Stimulated activated naive B cell treated with anti-CD40 and anti-IgM and Interleukin-4, amounts not matched to agents 10 μg/mL and 1 μg/mL and 100 μg/mL, for 72 hours (primary cell): ENCODE data around the gene UBE2O.
A peak's percentile ranks its signal among the peaks of the same experiment; 100 is the strongest.

Experiments
- ATAC-seq, 2 donors: fragments of 150-1000 bp; cut with Tn5 transposase; replicated peaks; 2 replicates each; pipeline ENCODE4 v1.10.0; 2021; ENCODE audit warnings: moderate library complexity in 1 of 2
- DNase-seq: peaks from one replicate; pipeline ENCODE4 v3.0.0; 2021
- H3K27ac Mint-ChIP-seq: one replicate; pipeline ENCODE4 v1.8.0; 2022; ENCODE audit warnings: mild to moderate bottlenecking, mixed read lengths
- H3K27me3 Mint-ChIP-seq, 2 donors: one replicate each; pipeline ENCODE4 v1.8.0; 2022; ENCODE audit warnings: mixed read lengths in 2 of 2
- H3K36me3 Mint-ChIP-seq, 2 donors: one replicate each; pipeline ENCODE4 v1.8.0; 2022; ENCODE audit warnings: mixed read lengths in 2 of 2, mild to moderate bottlenecking in 1 of 2
- H3K4me1 Mint-ChIP-seq, 2 donors: one replicate each; pipeline ENCODE4 v1.8.0; 2022; ENCODE audit warnings: mixed read lengths in 2 of 2, mild to moderate bottlenecking in 1 of 2
- H3K4me3 Mint-ChIP-seq, 2 donors: one replicate each; pipeline ENCODE4 v1.8.0; 2022; ENCODE audit warnings: mild to moderate bottlenecking in 2 of 2, mixed read lengths in 2 of 2, moderate library complexity in 1 of 2
- H3K9me3 Mint-ChIP-seq, 2 donors: one replicate each; pipeline ENCODE4 v1.8.0; 2022; ENCODE audit warnings: mixed read lengths in 2 of 2, mild to moderate bottlenecking in 1 of 2

Gene UBE2O

GRCh38 chr17:76432712-76433336 lies 20.1 kb downstream of the UBE2O start:
- H3K9me3 Mint-ChIP-seq: no peaks in the 10 kb centered on the region
- no peaks in the 10 kb centered on the region for H3K27me3 Mint-ChIP-seq
- peaks cover 51 to 79% of the 10 kb centered on the region in 2 donors for H3K4me1 Mint-ChIP-seq
- DNase-seq (no peak), ATAC-seq (peak; percentile 64 to 76)
- peaks cover 2 to 18% of the 10 kb centered on the region in 2 donors for H3K36me3 Mint-ChIP-seq
- no peak overlapping the region for H3K4me3 Mint-ChIP-seq
- H3K27ac Mint-ChIP-seq: peak overlapping the region; percentile 73

- DNase-seq (no peak), ATAC-seq (no peak)
- Mint-ChIP-seq H3K27ac (no peak overlapping the region), H3K9me3 (no peaks in the 10 kb centered on the region), H3K36me3 (peaks cover 2 to 18% of the 10 kb centered on the region in 2 donors), H3K4me1 (peaks cover 58 to 86% of the 10 kb centered on the region in 2 donors), H3K4me3 (no peak overlapping the region), H3K27me3 (no peaks in the 10 kb centered on the region)
These were observed 20.9 kb downstream of the UBE2O start for GRCh38 chr17:76432004-76432403.

GRCh38 chr17:76431509-76431908 lies 21.4 kb downstream of the UBE2O start:
- H3K27me3 Mint-ChIP-seq: no peaks in the 10 kb centered on the region
- peaks cover 59 to 88% of the 10 kb centered on the region in 2 donors for H3K4me1 Mint-ChIP-seq
- H3K9me3 Mint-ChIP-seq: no peaks in the 10 kb centered on the region
- no peak for DNase-seq
- peaks cover 2 to 15% of the 10 kb centered on the region in 2 donors for H3K36me3 Mint-ChIP-seq
- ATAC-seq: no peak
- no peak overlapping the region for H3K27ac Mint-ChIP-seq
- H3K4me3 Mint-ChIP-seq: no peak overlapping the region

GRCh38 chr17:76428511-76428910 lies 24.4 kb downstream of the UBE2O start:
- Mint-ChIP-seq H3K36me3 (peaks cover 6 to 11% of the 10 kb centered on the region in 2 donors), H3K9me3 (no peaks in the 10 kb centered on the region), H3K4me1 (peaks cover 44 to 76% of the 10 kb centered on the region in 2 donors), H3K27me3 (no peaks in the 10 kb centered on the region), H3K27ac (peak overlapping the region; percentile 15), H3K4me3 (no peak overlapping the region)
- DNase-seq: no peak
- no peak for ATAC-seq

GRCh38 chr17:76427501-76428231 lies 25.3 kb downstream of the UBE2O start:
- ATAC-seq (peak; percentile 75 to 83), DNase-seq (no peak)
- H3K36me3 Mint-ChIP-seq: peaks cover 8 to 12% of the 10 kb centered on the region in 2 donors
- H3K4me3 Mint-ChIP-seq: peak overlapping the region; percentile 2 to 20
- no peak overlapping the region for H3K27ac Mint-ChIP-seq
- no peaks in the 10 kb centered on the region for H3K27me3 Mint-ChIP-seq
- no peaks in the 10 kb centered on the region for H3K9me3 Mint-ChIP-seq
- peaks cover 46 to 75% of the 10 kb centered on the region in 2 donors for H3K4me1 Mint-ChIP-seq

GRCh38 chr17:76426853-76427252 lies 26.1 kb downstream of the UBE2O start:
- peaks cover 51 to 75% of the 10 kb centered on the region in 2 donors for H3K4me1 Mint-ChIP-seq
- no peak for DNase-seq
- no peaks in the 10 kb centered on the region for H3K27me3 Mint-ChIP-seq

GRCh38 chr17:76422860-76423259 lies 30.1 kb downstream of the UBE2O start:
- Mint-ChIP-seq H3K27ac (peak overlapping the region; percentile 95), H3K4me3 (peak overlapping the region; percentile 29 to 65), H3K4me1 (peaks cover 55 to 77% of the 10 kb centered on the region in 2 donors), H3K27me3 (no peaks in the 10 kb centered on the region), H3K36me3 (peaks cover 15 to 38% of the 10 kb centered on the region in 2 donors), H3K9me3 (no peaks in the 10 kb centered on the region)
- no peak for DNase-seq
- no peak for ATAC-seq

More at GRCh38 chr17:76426853-76427252, 26.1 kb downstream of the UBE2O start:
- Mint-ChIP-seq H3K4me3 (no peak overlapping the region), H3K27ac (no peak overlapping the region), H3K9me3 (no peaks in the 10 kb centered on the region), H3K36me3 (peaks cover 9 to 18% of the 10 kb centered on the region in 2 donors)
- no peak for ATAC-seq

- ATAC-seq (no peak), DNase-seq (no peak)
- Mint-ChIP-seq H3K9me3 (no peaks in the 10 kb centered on the region), H3K4me3 (peak overlapping the region in 1 of 2 donors; percentile 29), H3K36me3 (peaks cover 20 to 42% of the 10 kb centered on the region in 2 donors), H3K27me3 (no peaks in the 10 kb centered on the region), H3K27ac (no peak overlapping the region), H3K4me1 (peaks cover 55 to 77% of the 10 kb centered on the region in 2 donors)
These were observed 30.5 kb downstream of the UBE2O start for GRCh38 chr17:76422406-76422805.

- ATAC-seq (no peak), DNase-seq (no peak)
- H3K9me3 Mint-ChIP-seq: no peaks in the 10 kb centered on the region
- peak overlapping the region; percentile 43 for H3K27ac Mint-ChIP-seq
- no peaks in the 10 kb centered on the region for H3K27me3 Mint-ChIP-seq
- no peak overlapping the region for H3K4me3 Mint-ChIP-seq
- peaks cover 22 to 46% of the 10 kb centered on the region in 2 donors for H3K36me3 Mint-ChIP-seq
- peaks cover 52 to 74% of the 10 kb centered on the region in 2 donors for H3K4me1 Mint-ChIP-seq
These were observed 31.9 kb downstream of the UBE2O start for GRCh38 chr17:76421044-76421407.

- Mint-ChIP-seq H3K4me3 (no peak overlapping the region), H3K36me3 (peaks cover 19 to 42% of the 10 kb centered on the region in 2 donors), H3K27me3 (no peaks in the 10 kb centered on the region), H3K4me1 (peaks cover 47 to 69% of the 10 kb centered on the region in 2 donors), H3K27ac (peak overlapping the region; percentile 43), H3K9me3 (no peaks in the 10 kb centered on the region)
- DNase-seq: no peak
- ATAC-seq: no peak
These were observed 32.5 kb downstream of the UBE2O start for GRCh38 chr17:76420356-76421043.

- no peak for ATAC-seq
- Mint-ChIP-seq H3K9me3 (no peaks in the 10 kb centered on the region), H3K27me3 (no peaks in the 10 kb centered on the region), H3K36me3 (peaks cover 17 to 38% of the 10 kb centered on the region in 2 donors), H3K27ac (no peak overlapping the region), H3K4me3 (no peak overlapping the region), H3K4me1 (peaks cover 47 to 70% of the 10 kb centered on the region in 2 donors)
- DNase-seq: no peak
These were observed 33.2 kb downstream of the UBE2O start for GRCh38 chr17:76419576-76420260.

GRCh38 chr17:76417499-76418143 lies 35.3 kb downstream of the UBE2O start:
- peak overlapping the region in 1 of 2 donors; percentile 19 for H3K4me3 Mint-ChIP-seq
- H3K27me3 Mint-ChIP-seq: no peaks in the 10 kb centered on the region
- no peaks in the 10 kb centered on the region for H3K9me3 Mint-ChIP-seq
- H3K27ac Mint-ChIP-seq: peak overlapping the region; percentile 73
- H3K36me3 Mint-ChIP-seq: peaks cover 16 to 34% of the 10 kb centered on the region in 2 donors
- peak in 1 of 2 donors; percentile 19 for ATAC-seq
- peaks cover 48 to 78% of the 10 kb centered on the region in 2 donors for H3K4me1 Mint-ChIP-seq
- DNase-seq: no peak

- no peaks in the 10 kb centered on the region for H3K9me3 Mint-ChIP-seq
- DNase-seq: no peak
- peaks cover 15 to 29% of the 10 kb centered on the region in 2 donors for H3K36me3 Mint-ChIP-seq
- H3K27ac Mint-ChIP-seq: no peak overlapping the region
- no peaks in the 10 kb centered on the region for H3K27me3 Mint-ChIP-seq
- no peak overlapping the region for H3K4me3 Mint-ChIP-seq
- no peak for ATAC-seq
- H3K4me1 Mint-ChIP-seq: peaks cover 41 to 71% of the 10 kb centered on the region in 2 donors
These were observed 36.1 kb downstream of the UBE2O start for GRCh38 chr17:76416899-76417298.
